GM23338 (cell line): ENCODE measurements around the gene FARS2. TPM values are rescaled to one million over a fixed set of nuclear protein-coding genes. Genes with fewer than 3 reads are reported as not detected.

Experiments
- ATAC-seq: fragments of 200-7000 bp; cut with Tn5 transposase; 3 replicates; pipeline ENCODE4 v1.9.1; 2020
- DNase-seq: peaks from one replicate; pipeline ENCODE4 v3.0.0-alpha.2; 2015; ENCODE audit warnings: low spot score
- H2AFZ ChIP-seq: fragments of 200-600 bp; sonication (generic); 2 replicates; pipeline ENCODE4 v1.8.0; 2016; ENCODE audit warnings: antibody characterized with exemption, mild to moderate bottlenecking, moderate library complexity
- H3F3A ChIP-seq: fragments of 200-600 bp; sonication (generic); replicated peaks from 2 replicates; pipeline ENCODE4 v1.8.0; 2017; ENCODE audit warnings: antibody characterized with exemption, mixed run types, low read depth
- H3K27ac ChIP-seq: fragments of 200-600 bp; sonication (generic); 2 replicates; pipeline ENCODE4 v1.6.1; 2016; ENCODE audit warnings: low read depth
- H3K27me3 ChIP-seq: fragments of 200-600 bp; sonication (generic); 2 replicates; pipeline ENCODE4 v1.8.0; 2016; ENCODE audit warnings: mild to moderate bottlenecking, mixed run types, moderate library complexity; ENCODE audit not compliant: insufficient read depth
- H3K36me3 ChIP-seq: fragments of 200-600 bp; sonication (generic); 2 replicates; pipeline ENCODE4 v1.8.0; 2016; ENCODE audit warnings: mild to moderate bottlenecking; ENCODE audit not compliant: insufficient read depth
- H3K4me1 ChIP-seq: fragments of 200-600 bp; sonication (generic); 2 replicates; pipeline ENCODE4 v1.8.0; 2016; ENCODE audit warnings: mild to moderate bottlenecking, moderate library complexity; ENCODE audit not compliant: insufficient read depth
- H3K4me2 ChIP-seq: fragments of 200-600 bp; sonication (generic); 2 replicates; pipeline ENCODE4 v1.7.1; 2017; ENCODE audit warnings: mixed run types
- H3K4me3 ChIP-seq: fragments of 200-600 bp; sonication (generic); 2 replicates; pipeline ENCODE4 v1.6.1; 2016; ENCODE audit warnings: mixed run types
- H3K79me2 ChIP-seq: fragments of 200-600 bp; sonication (generic); replicated peaks from 2 replicates; pipeline ENCODE4 v1.8.0; 2017; ENCODE audit warnings: mild to moderate bottlenecking; ENCODE audit not compliant: insufficient read depth
- H3K9me2 ChIP-seq: fragments of 200-600 bp; sonication (generic); 2 replicates; pipeline ENCODE4 v1.8.0; 2017; ENCODE audit not compliant: insufficient read depth
- H4K20me1 ChIP-seq: fragments of 200-600 bp; sonication (generic); replicated peaks from 2 replicates; pipeline ENCODE4 v1.8.0; 2017; ENCODE audit warnings: mild to moderate bottlenecking; ENCODE audit not compliant: insufficient read depth
- H3K27ac Mint-ChIP-seq: 2 replicates; pipeline ENCODE4 v1.8.0; 2020; ENCODE audit warnings: inconsistent platforms, mild to moderate bottlenecking, moderate library complexity, mixed read lengths
- H3K27me3 Mint-ChIP-seq: 3 replicates; pipeline ENCODE4 v1.8.0; 2022; ENCODE audit warnings: low read depth, mild to moderate bottlenecking, moderate library complexity, mixed read lengths, inconsistent platforms; ENCODE audit not compliant: insufficient read depth, poor library complexity
- H3K36me3 Mint-ChIP-seq: 3 replicates; pipeline ENCODE4 v1.8.0; 2021; ENCODE audit warnings: low read depth, mild to moderate bottlenecking, inconsistent platforms, moderate library complexity, mixed read lengths
- H3K4me1 Mint-ChIP-seq: 3 replicates; pipeline ENCODE4 v1.8.0; 2020; ENCODE audit warnings: mild to moderate bottlenecking, inconsistent platforms, mixed read lengths
- H3K4me3 Mint-ChIP-seq: 3 replicates; pipeline ENCODE4 v1.8.0; 2021; ENCODE audit warnings: moderate library complexity, mild to moderate bottlenecking, inconsistent platforms, mixed read lengths
- H3K9me3 Mint-ChIP-seq: 3 replicates; pipeline ENCODE4 v1.8.0; 2020; ENCODE audit warnings: moderate library complexity, mild to moderate bottlenecking, inconsistent platforms, mixed read lengths
- CTCF ChIP-seq, 2 experiments: fragments of 200-600 bp in 1 of 2; sonication (generic) in 1 of 2; conservative IDR thresholded peaks; 2 replicates each; pipeline versions ENCODE4 v1.5.1 to v1.6.1; 2016 to 2017; ENCODE audit warnings: antibody characterized with exemption in 2 of 2, low read depth in 2 of 2, mild to moderate bottlenecking in 2 of 2, moderate library complexity in 1 of 2
- ETS1 ChIP-seq: IDR thresholded peaks from 2 replicates; pipeline ENCODE4 v1.6.1; 2016; ENCODE audit warnings: antibody characterized with exemption
- EZH2phosphoT487 ChIP-seq: fragments of 200-600 bp; sonication (generic); IDR thresholded peaks from one replicate; pipeline ENCODE4 v1.8.1; 2018; ENCODE audit warnings: antibody characterized with exemption; ENCODE audit not compliant: unreplicated experiment
- POLR2AphosphoS5 ChIP-seq: IDR thresholded peaks from 2 replicates; pipeline ENCODE4 v1.6.1; 2016; ENCODE audit warnings: antibody characterized with exemption, low read depth
- REST ChIP-seq: IDR thresholded peaks from one replicate; pipeline ENCODE4 v1.6.1; 2018; ENCODE audit warnings: antibody characterized with exemption; ENCODE audit not compliant: unreplicated experiment
- ZNF114 ChIP-seq: fragments of 250-450 bp; sonication (Bioruptor Pico); IDR thresholded peaks from 2 replicates; pipeline ENCODE4 v1.5.0; 2020; ENCODE audit warnings: mild to moderate bottlenecking, moderate library complexity
- ZNF331 ChIP-seq: fragments of 250-450 bp; sonication (Bioruptor Pico); IDR thresholded peaks from 2 replicates; pipeline ENCODE4 v1.5.0; 2020; ENCODE audit warnings: low read depth, mild to moderate bottlenecking, moderate library complexity
- polyA plus RNA-seq: library from polyadenylated mRNA; unstranded; fragments of >200 nt; fragmentation: Nextera tagmentation; extraction: Ambion mirVana; gene quantifications from 2 replicates; pipeline ENCODE4 v1.2.1, GENCODE V29; 2016
- total RNA-seq: library from RNA; depleted of rRNA; stranded (reverse); fragments of >200 nt; shearing (Covaris generic); gene quantifications from 2 replicates; pipeline ENCODE4 v1.2.3, GENCODE V29; 2014

The FARS2 gene
- total and polyA plus RNA-seq, 2 experiments from 2014 or later: 7.6 to 19.0 TPM

DNA sequence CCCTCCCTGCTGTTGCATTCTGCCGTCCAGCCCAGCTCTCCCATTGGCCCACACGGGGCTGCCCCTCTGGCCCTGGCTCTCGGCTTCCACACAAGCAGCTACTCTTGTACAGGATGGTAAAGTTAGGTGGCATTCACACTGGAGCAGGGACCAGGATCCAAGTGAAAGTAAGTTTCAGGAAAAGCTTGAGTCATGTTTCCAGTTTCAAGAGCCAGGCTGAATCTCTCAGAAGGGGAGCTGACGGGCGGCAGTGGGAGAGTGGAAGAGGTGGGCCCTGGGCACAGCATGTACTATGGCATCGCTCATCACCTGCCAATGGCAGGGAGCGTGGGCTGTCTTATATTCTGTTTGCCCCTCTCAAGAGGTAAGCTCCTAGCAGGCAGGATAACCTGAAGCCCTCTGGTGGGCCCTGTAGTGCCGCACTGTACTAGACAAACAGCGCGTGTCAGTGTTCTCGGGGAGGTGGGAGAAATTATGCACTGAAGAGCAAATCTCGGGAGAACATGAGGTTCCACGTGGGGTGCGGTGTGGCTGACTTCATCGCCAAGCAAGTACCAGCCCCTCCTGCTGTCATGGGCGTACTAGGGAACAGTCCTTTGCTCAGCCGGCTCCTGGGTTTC lies 503.9 kb downstream of the FARS2 start (continued):
- TF ChIP-seq REST: no peak
- no peak for TF ChIP-seq EZH2phosphoT487
- TF ChIP-seq ZNF114: no peak
- TF ChIP-seq ZNF331 (CRISPR knock-in tag): no peak
- TF ChIP-seq POLR2AphosphoS5: no peak

GRCh38 chr6:5766260-5766659 lies 504.9 kb downstream of the FARS2 start:
- peak; percentile 66 for ATAC-seq
- peaks cover 4% of the 10 kb centered on the region; the same call in 2 of the 3 replicates for H3K4me1 Mint-ChIP-seq
- Histone ChIP-seq H3K9me2 (no peaks in the 10 kb centered on the region), H3F3A (no peaks in the 10 kb centered on the region), H3K36me3 (no peaks in the 10 kb centered on the region; the same call in 1 of the 2 replicates), H3K4me3 (no peak overlapping the region), H4K20me1 (no peaks in the 10 kb centered on the region), H3K4me1 (no peaks in the 10 kb centered on the region), H2AFZ (no peak overlapping the region), H3K4me2 (no peak overlapping the region), H3K79me2 (no peaks in the 10 kb centered on the region), H3K27ac (no peak overlapping the region), H3K27me3 (no peaks in the 10 kb centered on the region)
- no peak overlapping the region for H3K4me3 Mint-ChIP-seq
- TF ChIP-seq CTCF (conservative IDR thresholded peaks at IDR 0.05; ENCODE audit: low read depth in 2 of 2): peak; percentile 58 to 72
- TF ChIP-seq ETS1: no peak
- no peak for TF ChIP-seq EZH2phosphoT487
- peaks cover 28% of the 10 kb centered on the region for H3K36me3 Mint-ChIP-seq
- peaks cover 10% of the 10 kb centered on the region for H3K27me3 Mint-ChIP-seq
- DNase-seq: no peak
- peaks cover 29% of the 10 kb centered on the region for H3K9me3 Mint-ChIP-seq
- H3K27ac Mint-ChIP-seq: no peak overlapping the region
